Parathyroid adenoma (tissue), 2 donors: ENCODE data around the gene CD2AP.

Experiments
- H2AFZ ChIP-seq: fragments of 300-600 bp; sonication (generic); one replicate; pipeline ENCODE4 v1.7.0; 2017; ENCODE audit warnings: antibody characterized with exemption, mild to moderate bottlenecking
- H3K27ac ChIP-seq: fragments of 300-600 bp; sonication (generic); one replicate; pipeline ENCODE4 v1.7.0; 2017
- H3K27me3 ChIP-seq: fragments of 300-600 bp; sonication (generic); one replicate; pipeline ENCODE4 v1.7.0; 2017; ENCODE audit warnings: low read length; ENCODE audit not compliant: control insufficient read depth, insufficient read depth
- H3K36me3 ChIP-seq: fragments of 300-600 bp; sonication (generic); one replicate; pipeline ENCODE4 v1.7.0; 2017; ENCODE audit warnings: low read length; ENCODE audit not compliant: control insufficient read depth, insufficient read depth
- H3K4me1 ChIP-seq: fragments of 300-600 bp; sonication (generic); one replicate; pipeline ENCODE4 v1.7.0; 2017; ENCODE audit warnings: control low read depth
- H3K4me2 ChIP-seq: fragments of 300-600 bp; sonication (generic); one replicate; pipeline ENCODE4 v1.7.0; 2017; ENCODE audit warnings: low read length
- H3K4me3 ChIP-seq: fragments of 300-600 bp; sonication (generic); one replicate; pipeline ENCODE4 v1.7.0; 2017; ENCODE audit warnings: low read depth, low read length
- H3K79me2 ChIP-seq: fragments of 300-600 bp; sonication (generic); one replicate; pipeline ENCODE4 v1.7.0; 2017; ENCODE audit warnings: control low read depth
- H3K9ac ChIP-seq: fragments of 300-600 bp; sonication (generic); one replicate; pipeline ENCODE4 v1.7.0; 2017; ENCODE audit warnings: mild to moderate bottlenecking
- H3K9me3 ChIP-seq: fragments of 300-600 bp; sonication (generic); one replicate; pipeline ENCODE4 v1.7.0; 2017; ENCODE audit warnings: low read length; ENCODE audit not compliant: control insufficient read depth
- TF ChIP-seq, protein P1 (sequence below): fragments of 300-600 bp; sonication (generic); IDR thresholded peaks from one replicate; pipeline ENCODE4 v1.7.0; 2017; ENCODE audit warnings: antibody characterized with exemption, mild to moderate bottlenecking
- donor health status: primary hyperparathyroidism.

The CD2AP gene

DNA sequence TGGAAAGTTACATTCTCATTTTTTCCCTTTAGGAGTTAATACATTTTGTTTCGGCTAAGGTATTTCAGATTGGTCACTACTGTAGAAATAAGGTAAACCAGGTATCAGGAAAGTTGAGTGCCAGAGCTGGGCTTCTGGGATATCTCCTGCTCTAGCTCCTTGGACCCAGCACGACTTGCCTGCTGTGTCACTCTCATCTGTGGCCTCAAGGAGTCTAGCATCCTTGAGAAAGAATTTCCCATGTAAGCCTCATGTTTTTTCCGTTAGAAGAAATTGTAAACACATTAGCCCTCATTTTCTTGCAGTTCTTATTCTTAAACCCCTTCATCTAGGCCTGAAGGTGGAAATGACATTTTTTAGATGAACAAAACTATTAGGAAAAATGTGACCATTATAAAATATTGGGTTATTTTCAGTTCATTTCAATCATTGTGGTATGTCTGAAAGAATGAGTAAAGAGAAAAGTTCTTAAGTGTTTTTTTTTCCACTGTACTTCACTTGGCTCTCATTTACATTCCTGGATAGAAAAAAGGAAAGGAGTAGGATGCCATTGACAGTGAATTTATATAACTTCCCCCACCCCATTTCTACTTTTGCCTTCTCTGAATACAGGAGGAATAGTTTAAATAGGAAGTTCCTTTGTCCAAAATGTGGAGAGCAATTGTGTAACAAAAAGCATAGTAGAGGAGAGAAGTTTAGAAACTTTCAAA lies 46.7 kb downstream of the CD2AP start:
- no peak overlapping the region for H2AFZ ChIP-seq
- H3K4me2 ChIP-seq: no peak overlapping the region
- H3K79me2 ChIP-seq: peaks cover 11% of the 10 kb centered on the region
- H3K4me1 ChIP-seq: no peaks in the 10 kb centered on the region
- TF ChIP-seq, protein P1, sequence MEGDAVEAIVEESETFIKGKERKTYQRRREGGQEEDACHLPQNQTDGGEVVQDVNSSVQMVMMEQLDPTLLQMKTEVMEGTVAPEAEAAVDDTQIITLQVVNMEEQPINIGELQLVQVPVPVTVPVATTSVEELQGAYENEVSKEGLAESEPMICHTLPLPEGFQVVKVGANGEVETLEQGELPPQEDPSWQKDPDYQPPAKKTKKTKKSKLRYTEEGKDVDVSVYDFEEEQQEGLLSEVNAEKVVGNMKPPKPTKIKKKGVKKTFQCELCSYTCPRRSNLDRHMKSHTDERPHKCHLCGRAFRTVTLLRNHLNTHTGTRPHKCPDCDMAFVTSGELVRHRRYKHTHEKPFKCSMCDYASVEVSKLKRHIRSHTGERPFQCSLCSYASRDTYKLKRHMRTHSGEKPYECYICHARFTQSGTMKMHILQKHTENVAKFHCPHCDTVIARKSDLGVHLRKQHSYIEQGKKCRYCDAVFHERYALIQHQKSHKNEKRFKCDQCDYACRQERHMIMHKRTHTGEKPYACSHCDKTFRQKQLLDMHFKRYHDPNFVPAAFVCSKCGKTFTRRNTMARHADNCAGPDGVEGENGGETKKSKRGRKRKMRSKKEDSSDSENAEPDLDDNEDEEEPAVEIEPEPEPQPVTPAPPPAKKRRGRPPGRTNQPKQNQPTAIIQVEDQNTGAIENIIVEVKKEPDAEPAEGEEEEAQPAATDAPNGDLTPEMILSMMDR: no peak
- no peak overlapping the region for H3K9ac ChIP-seq
- H3K27ac ChIP-seq: no peak overlapping the region
- no peak overlapping the region for H3K4me3 ChIP-seq
- no peaks in the 10 kb centered on the region for H3K27me3 ChIP-seq
- H3K9me3 ChIP-seq: no peaks in the 10 kb centered on the region
- no peaks in the 10 kb centered on the region for H3K36me3 ChIP-seq

DNA sequence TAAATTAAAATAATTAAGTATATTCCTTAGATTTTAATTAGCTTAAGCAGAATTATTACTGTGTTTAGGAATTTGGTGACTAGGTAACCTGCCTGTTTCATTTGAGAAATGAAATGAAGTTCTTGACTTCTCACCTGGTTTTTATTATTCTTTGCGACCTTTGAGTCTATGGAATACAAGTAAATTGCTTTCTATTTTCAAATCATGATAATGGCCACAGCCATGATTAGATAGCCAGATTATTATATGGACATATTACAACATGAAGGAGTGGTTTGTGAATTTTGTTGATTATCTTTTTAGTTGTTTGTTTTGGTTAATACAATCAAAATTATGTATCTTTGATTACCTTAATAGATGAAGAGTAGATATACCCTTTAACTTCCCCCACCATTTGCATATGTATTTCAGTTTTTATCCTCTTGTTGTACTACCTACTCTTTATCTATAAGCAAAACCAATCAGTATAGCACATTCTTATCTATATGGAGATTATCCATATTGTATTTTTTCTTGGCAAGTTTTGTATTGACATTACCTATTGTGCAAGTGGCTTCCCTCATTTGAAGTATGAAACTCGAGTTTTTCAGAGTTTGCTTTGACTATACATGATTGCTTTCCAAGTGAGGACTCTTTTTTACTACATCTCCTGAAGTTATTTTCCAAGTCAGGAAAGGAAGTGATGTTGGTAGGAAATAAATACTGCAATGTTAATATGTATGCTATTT lies 47.9 kb downstream of the CD2AP start:
- H3K79me2 ChIP-seq: peaks cover 9% of the 10 kb centered on the region
- H3K27ac ChIP-seq: no peak overlapping the region
- no peaks in the 10 kb centered on the region for H3K9me3 ChIP-seq
- no peaks in the 10 kb centered on the region for H3K4me1 ChIP-seq
- H3K27me3 ChIP-seq: no peaks in the 10 kb centered on the region
- H3K36me3 ChIP-seq: no peaks in the 10 kb centered on the region
- no peak overlapping the region for H3K9ac ChIP-seq
- no peak overlapping the region for H3K4me3 ChIP-seq
- TF ChIP-seq, protein P1: no peak
- H3K4me2 ChIP-seq: no peak overlapping the region
- H2AFZ ChIP-seq: no peak overlapping the region

DNA sequence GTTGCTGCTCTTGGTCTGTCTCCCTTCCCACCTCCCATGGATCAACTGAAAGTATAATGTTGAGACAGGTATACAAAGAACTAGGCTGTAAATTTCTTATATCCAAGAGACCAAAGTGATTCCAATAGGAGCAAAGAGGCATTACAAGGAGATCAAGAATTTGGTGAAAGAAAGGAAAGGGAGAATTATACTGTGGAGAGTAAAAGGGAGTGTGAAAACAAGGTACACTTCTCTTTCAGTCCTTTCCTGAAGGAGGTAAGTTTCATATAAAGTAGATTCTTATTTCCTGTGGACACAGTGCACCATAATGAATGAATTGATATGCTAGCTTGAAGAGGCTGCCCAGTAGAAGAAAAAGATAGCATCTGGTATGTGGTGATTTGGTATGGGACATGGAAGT lies 49.7 kb downstream of the CD2AP start:
- Histone ChIP-seq H3K27ac (no peak overlapping the region), H3K36me3 (no peaks in the 10 kb centered on the region), H3K4me3 (no peak overlapping the region), H2AFZ (no peak overlapping the region), H3K9me3 (no peaks in the 10 kb centered on the region), H3K9ac (no peak overlapping the region), H3K4me2 (no peak overlapping the region), H3K79me2 (peaks cover 9% of the 10 kb centered on the region), H3K27me3 (no peaks in the 10 kb centered on the region), H3K4me1 (no peaks in the 10 kb centered on the region)
- TF ChIP-seq, protein P1: no peak

DNA sequence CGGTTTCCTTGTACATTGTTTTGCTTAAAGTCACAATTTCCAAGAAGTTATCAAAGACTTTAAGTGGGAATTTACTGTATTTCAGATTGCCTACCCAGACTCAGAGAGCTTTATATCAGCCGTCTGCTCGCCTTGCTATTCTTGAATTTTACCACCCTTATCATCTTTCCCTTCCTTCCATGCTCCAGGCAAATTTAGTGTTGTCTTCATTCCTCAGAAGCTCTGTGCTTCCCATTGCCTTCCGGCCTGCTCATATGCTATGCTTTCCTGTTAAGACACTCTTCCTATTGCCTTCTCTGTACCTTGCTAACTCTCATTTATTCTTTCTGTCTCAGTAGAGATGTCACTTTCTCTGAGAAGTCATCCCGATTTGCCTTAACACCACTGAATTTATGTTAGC lies 52.1 kb downstream of the CD2AP start:
- Histone ChIP-seq H3K9ac (no peak overlapping the region), H3K4me3 (no peak overlapping the region), H3K4me1 (no peaks in the 10 kb centered on the region), H3K79me2 (peaks cover 9% of the 10 kb centered on the region), H3K27ac (no peak overlapping the region), H2AFZ (no peak overlapping the region), H3K4me2 (no peak overlapping the region), H3K9me3 (no peaks in the 10 kb centered on the region), H3K27me3 (no peaks in the 10 kb centered on the region), H3K36me3 (no peaks in the 10 kb centered on the region)
- TF ChIP-seq, protein P1: no peak
